ENCODE results near the gene HSPA4L.

HSPA4L gene

GRCh38 chr4:127782275-127783025, at the start of gene HSPA4L:
TSS of gene HSPA4L (plus strand) at chr4:127782322. CDS start at chr4:127782551, 229 bp downstream.
- Histone ChIP-seq H3K36me3 (ENCODE audit: insufficient read depth, low read depth, low read length) (no peaks in the 10 kb centered on the region), H3K27me3 (ENCODE audit: insufficient read depth, low read length) (peaks cover 48% of the 10 kb centered on the region), H3K4me1 (ENCODE audit: insufficient read depth, low read length) (0 out of 2 replicates have a peak, but pooled peaks cover 3% of the 10 kb centered on the region), H3K9me3 (ENCODE audit: insufficient read depth, low read depth, low read length) (no peaks in the 10 kb centered on the region), H3K27ac (ENCODE audit: low read length) (no peak within 1 kb of the TSS), H3K9ac (ENCODE audit: low read depth, low read length) (peak within 1 kb of the TSS; percentile 73; the same call in 1 of the 2 replicates), H3K4me3 (ENCODE audit: low read length) (peak within 1 kb of the TSS; percentile 85)

- no peaks in the 10 kb centered on the region for H3K27me3 ChIP-seq (ENCODE audit: insufficient read depth, low read length)
- no peaks in the 10 kb centered on the region for H3K9me3 ChIP-seq (ENCODE audit: insufficient read depth, low read depth, low read length)
- no peak overlapping the region for H3K27ac ChIP-seq (ENCODE audit: low read length)
- no peak overlapping the region for H3K4me3 ChIP-seq (ENCODE audit: low read length)
- H3K9ac ChIP-seq (ENCODE audit: low read depth, low read length), result no peak overlapping the region
- H3K4me1 ChIP-seq (ENCODE audit: insufficient read depth, low read length), result no peaks in the 10 kb centered on the region
- H3K36me3 ChIP-seq (ENCODE audit: insufficient read depth, low read depth, low read length), result no peaks in the 10 kb centered on the region
Observed at GRCh38 chr4:127732623-127733328, 49.3 kb upstream of the HSPA4L start.

- no peak overlapping the region for H3K4me3 ChIP-seq (ENCODE audit: low read length)
- H3K9ac ChIP-seq (ENCODE audit: low read depth, low read length), result no peak overlapping the region
- no peaks in the 10 kb centered on the region for H3K4me1 ChIP-seq (ENCODE audit: insufficient read depth, low read length)
- H3K36me3 ChIP-seq (ENCODE audit: insufficient read depth, low read depth, low read length), result no peaks in the 10 kb centered on the region
- H3K27ac ChIP-seq (ENCODE audit: low read length), result no peak overlapping the region
- H3K27me3 ChIP-seq (ENCODE audit: insufficient read depth, low read length), result no peaks in the 10 kb centered on the region
- H3K9me3 ChIP-seq (ENCODE audit: insufficient read depth, low read depth, low read length), result no peaks in the 10 kb centered on the region
Observed at GRCh38 chr4:127734976-127735375, 47.1 kb upstream of the HSPA4L start.

GRCh38 chr4:127737295-127737694, 44.8 kb upstream of the HSPA4L start:
- Histone ChIP-seq H3K4me3 (ENCODE audit: low read length) (no peak overlapping the region), H3K9me3 (ENCODE audit: insufficient read depth, low read depth, low read length) (peaks cover 13% of the 10 kb centered on the region; the same call in 1 of the 2 replicates)

GRCh38 chr4:127741247-127741646, 40.9 kb upstream of the HSPA4L start:
- peaks cover 15% of the 10 kb centered on the region; the same call in 1 of the 2 replicates for H3K9me3 ChIP-seq (ENCODE audit: insufficient read depth, low read depth, low read length)
- no peaks in the 10 kb centered on the region for H3K4me1 ChIP-seq (ENCODE audit: insufficient read depth, low read length)
- no peak overlapping the region for H3K27ac ChIP-seq (ENCODE audit: low read length)
- no peaks in the 10 kb centered on the region for H3K36me3 ChIP-seq (ENCODE audit: insufficient read depth, low read depth, low read length)
- H3K4me3 ChIP-seq (ENCODE audit: low read length), result no peak overlapping the region
- H3K9ac ChIP-seq (ENCODE audit: low read depth, low read length), result no peak overlapping the region
- H3K27me3 ChIP-seq (ENCODE audit: insufficient read depth, low read length), result no peaks in the 10 kb centered on the region

More at GRCh38 chr4:127737295-127737694, 44.8 kb upstream of the HSPA4L start:
- no peaks in the 10 kb centered on the region for H3K4me1 ChIP-seq (ENCODE audit: insufficient read depth, low read length)
- H3K27ac ChIP-seq (ENCODE audit: low read length), result no peak overlapping the region
- no peaks in the 10 kb centered on the region for H3K36me3 ChIP-seq (ENCODE audit: insufficient read depth, low read depth, low read length)
- H3K9ac ChIP-seq (ENCODE audit: low read depth, low read length), result no peak overlapping the region
- no peaks in the 10 kb centered on the region for H3K27me3 ChIP-seq (ENCODE audit: insufficient read depth, low read length)

GRCh38 chr4:127747883-127748282, 34.2 kb upstream of the HSPA4L start:
- Histone ChIP-seq H3K4me3 (ENCODE audit: low read length) (no peak overlapping the region), H3K27ac (ENCODE audit: low read length) (no peak overlapping the region), H3K9ac (ENCODE audit: low read depth, low read length) (no peak overlapping the region), H3K27me3 (ENCODE audit: insufficient read depth, low read length) (no peaks in the 10 kb centered on the region), H3K36me3 (ENCODE audit: insufficient read depth, low read depth, low read length) (no peaks in the 10 kb centered on the region), H3K9me3 (ENCODE audit: insufficient read depth, low read depth, low read length) (peaks cover 11% of the 10 kb centered on the region; the same call in 1 of the 2 replicates), H3K4me1 (ENCODE audit: insufficient read depth, low read length) (no peaks in the 10 kb centered on the region)

GRCh38 chr4:127748957-127749356, 33.2 kb upstream of the HSPA4L start:
- no peaks in the 10 kb centered on the region for H3K36me3 ChIP-seq (ENCODE audit: insufficient read depth, low read depth, low read length)
- H3K4me3 ChIP-seq (ENCODE audit: low read length), result no peak overlapping the region
- H3K9ac ChIP-seq (ENCODE audit: low read depth, low read length), result no peak overlapping the region
- H3K9me3 ChIP-seq (ENCODE audit: insufficient read depth, low read depth, low read length), result peaks cover 11% of the 10 kb centered on the region; the same call in 1 of the 2 replicates
- H3K27ac ChIP-seq (ENCODE audit: low read length), result no peak overlapping the region
- H3K27me3 ChIP-seq (ENCODE audit: insufficient read depth, low read length), result no peaks in the 10 kb centered on the region
- no peaks in the 10 kb centered on the region for H3K4me1 ChIP-seq (ENCODE audit: insufficient read depth, low read length)

GRCh38 chr4:127756906-127757305, 25.2 kb upstream of the HSPA4L start:
- Histone ChIP-seq H3K4me3 (ENCODE audit: low read length) (no peak overlapping the region), H3K36me3 (ENCODE audit: insufficient read depth, low read depth, low read length) (no peaks in the 10 kb centered on the region), H3K27me3 (ENCODE audit: insufficient read depth, low read length) (no peaks in the 10 kb centered on the region), H3K27ac (ENCODE audit: low read length) (no peak overlapping the region), H3K9me3 (ENCODE audit: insufficient read depth, low read depth, low read length) (no peaks in the 10 kb centered on the region), H3K9ac (ENCODE audit: low read depth, low read length) (no peak overlapping the region), H3K4me1 (ENCODE audit: insufficient read depth, low read length) (no peaks in the 10 kb centered on the region)

- Histone ChIP-seq H3K27me3 (ENCODE audit: insufficient read depth, low read length) (no peaks in the 10 kb centered on the region), H3K4me1 (ENCODE audit: insufficient read depth, low read length) (no peaks in the 10 kb centered on the region), H3K27ac (ENCODE audit: low read length) (no peak overlapping the region), H3K36me3 (ENCODE audit: insufficient read depth, low read depth, low read length) (no peaks in the 10 kb centered on the region), H3K4me3 (ENCODE audit: low read length) (no peak overlapping the region), H3K9ac (ENCODE audit: low read depth, low read length) (no peak overlapping the region), H3K9me3 (ENCODE audit: insufficient read depth, low read depth, low read length) (no peaks in the 10 kb centered on the region)
Observed at GRCh38 chr4:127759228-127759820, 22.8 kb upstream of the HSPA4L start.

- H3K4me3 ChIP-seq (ENCODE audit: low read length), result no peak overlapping the region
- no peaks in the 10 kb centered on the region for H3K9me3 ChIP-seq (ENCODE audit: insufficient read depth, low read depth, low read length)
- H3K4me1 ChIP-seq (ENCODE audit: insufficient read depth, low read length), result no peaks in the 10 kb centered on the region
- no peak overlapping the region for H3K27ac ChIP-seq (ENCODE audit: low read length)
- H3K36me3 ChIP-seq (ENCODE audit: insufficient read depth, low read depth, low read length), result no peaks in the 10 kb centered on the region
- H3K9ac ChIP-seq (ENCODE audit: low read depth, low read length), result no peak overlapping the region
- H3K27me3 ChIP-seq (ENCODE audit: insufficient read depth, low read length), result no peaks in the 10 kb centered on the region
Observed at GRCh38 chr4:127759893-127760292, 22.2 kb upstream of the HSPA4L start.

GRCh38 chr4:127771535-127772275, 10.4 kb upstream of the HSPA4L start:
- no peaks in the 10 kb centered on the region for H3K27me3 ChIP-seq (ENCODE audit: insufficient read depth, low read length)
- no peak overlapping the region for H3K4me3 ChIP-seq (ENCODE audit: low read length)
- H3K27ac ChIP-seq (ENCODE audit: low read length), result no peak overlapping the region
- H3K4me1 ChIP-seq (ENCODE audit: insufficient read depth, low read length), result no peaks in the 10 kb centered on the region
- no peaks in the 10 kb centered on the region for H3K36me3 ChIP-seq (ENCODE audit: insufficient read depth, low read depth, low read length)
- H3K9me3 ChIP-seq (ENCODE audit: insufficient read depth, low read depth, low read length), result no peaks in the 10 kb centered on the region
- no peak overlapping the region for H3K9ac ChIP-seq (ENCODE audit: low read depth, low read length)

Data from iPS-20b (cell line).